ENCODE results near the gene ACOT12. TPM values are rescaled to one million over a fixed set of nuclear protein-coding genes. Genes with fewer than 3 reads are reported as not detected.
"Not testable (repeated sequence)": the region's sequence is repeated elsewhere in the genome, so short reads cannot be mapped to it uniquely, and the experiment has no call there.

ACOT12 gene
- total RNA-seq, 2 experiments from 2014 or later, result not detected

DNA sequence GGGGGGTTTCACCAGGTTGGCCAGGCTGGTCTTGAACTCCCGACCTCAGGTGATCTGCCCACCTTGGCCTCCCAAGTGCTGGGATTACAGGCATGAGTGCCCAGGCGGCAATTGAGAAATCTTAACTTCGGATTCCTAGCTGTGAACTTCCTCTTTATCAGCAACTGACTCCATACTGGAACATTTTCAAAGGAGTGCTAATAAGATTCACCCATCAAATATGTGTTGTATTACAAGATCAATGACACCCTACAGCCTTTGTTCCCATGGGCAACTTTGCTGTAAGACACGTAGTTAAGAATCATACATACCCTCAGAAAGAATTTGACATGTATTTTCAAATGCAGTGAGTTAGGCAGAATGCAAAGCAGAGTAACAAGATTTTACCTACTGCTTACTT is 23.1 kb upstream of the ACOT12 start:
- CTCF ChIA-PET, result no interaction called here
- H3K27ac Mint-ChIP-seq, result no peak overlapping the region

DNA sequence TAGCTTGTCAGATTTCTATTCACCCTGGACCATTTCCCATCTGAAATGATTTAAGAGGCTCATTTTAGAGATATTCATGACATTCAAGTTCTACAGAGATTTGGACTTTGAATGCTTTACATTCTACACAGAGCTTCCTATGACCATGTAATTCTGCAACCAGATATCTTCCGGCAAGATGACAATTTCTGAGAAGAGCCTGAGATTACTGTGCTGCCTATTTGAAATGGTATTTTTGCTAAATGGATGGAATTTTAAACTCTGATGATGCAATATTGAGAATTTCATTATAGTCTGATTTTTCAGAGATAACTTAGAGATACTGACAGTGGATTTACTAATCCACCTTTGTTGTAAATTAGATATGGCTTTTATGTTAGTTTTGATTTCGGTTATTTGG is 16.0 kb upstream of the ACOT12 start:
- Mint-ChIP-seq H3K27me3 (peaks cover 2% of the 10 kb centered on the region), H3K27ac (peak overlapping the region; percentile 28), H3K4me3 (no peak overlapping the region), H3K36me3 (peaks cover 2% of the 10 kb centered on the region), H3K4me1 (peaks cover 12% of the 10 kb centered on the region), H3K9me3 (ENCODE audit: low read depth) (no peaks in the 10 kb centered on the region)
- CTCF ChIA-PET, result interaction anchor here (0.7 kb wide), 1 partner anchor 16 kb away, joined by 3 read pairs; no protein-coding TSS in a partner anchor
- DNase-seq, result no peak
- no peak for ATAC-seq

More for the DNA sequence above, 23.1 kb upstream of the ACOT12 start:
- Mint-ChIP-seq H3K4me1 (peaks cover 26% of the 10 kb centered on the region), H3K9me3 (ENCODE audit: low read depth) (no peaks in the 10 kb centered on the region), H3K36me3 (peaks cover 4% of the 10 kb centered on the region), H3K4me3 (no peak overlapping the region), H3K27me3 (no peaks in the 10 kb centered on the region)
- ATAC-seq (no peak), DNase-seq (no peak)

DNA sequence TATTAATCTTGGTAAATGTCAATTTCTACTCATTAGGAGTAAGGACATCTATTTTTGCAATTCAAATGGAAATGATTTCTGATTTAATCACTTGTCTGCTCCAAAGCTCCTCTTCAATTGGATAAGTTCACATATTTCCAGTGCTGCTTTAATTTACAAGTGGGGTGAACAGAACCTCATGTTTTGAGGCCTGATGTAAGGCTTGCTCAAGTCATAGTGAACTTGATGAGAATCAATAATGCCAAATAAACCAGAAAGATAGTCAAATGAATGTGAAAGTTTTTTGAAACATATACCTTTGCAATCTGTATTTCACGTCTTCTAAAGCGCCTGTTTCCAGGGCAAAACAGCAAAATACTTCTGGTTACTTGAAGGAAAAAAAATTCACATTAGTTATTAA is 15.4 kb upstream of the ACOT12 start:
- Mint-ChIP-seq H3K27me3 (peaks cover 2% of the 10 kb centered on the region), H3K27ac (no peak overlapping the region), H3K4me3 (no peak overlapping the region), H3K9me3 (ENCODE audit: low read depth) (no peaks in the 10 kb centered on the region), H3K4me1 (peaks cover 12% of the 10 kb centered on the region), H3K36me3 (peaks cover 2% of the 10 kb centered on the region)
- ATAC-seq (no peak), DNase-seq (no peak)
- CTCF ChIA-PET, result no interaction called here

DNA sequence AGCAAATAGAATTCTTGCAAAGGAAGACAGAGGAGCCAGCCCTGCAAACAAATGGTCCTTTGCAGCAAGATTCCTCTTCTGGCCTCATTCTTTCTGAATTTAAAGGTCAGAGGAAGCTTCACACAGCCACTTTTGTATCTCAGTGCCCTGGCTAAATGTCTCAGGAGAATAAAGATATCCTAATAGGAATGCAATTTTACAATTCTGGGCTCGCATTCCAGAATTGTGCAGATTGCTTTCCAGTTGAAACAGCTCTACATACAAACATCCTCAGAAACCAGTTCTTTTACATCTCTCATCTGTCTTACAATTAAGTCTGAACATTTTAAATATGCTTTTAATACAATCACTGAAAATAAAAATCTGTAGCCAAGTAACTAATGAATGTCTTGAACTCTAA is 14.6 kb upstream of the ACOT12 start:
- Mint-ChIP-seq H3K27me3 (peaks cover 4% of the 10 kb centered on the region), H3K4me1 (peaks cover 12% of the 10 kb centered on the region), H3K9me3 (ENCODE audit: low read depth) (no peaks in the 10 kb centered on the region), H3K4me3 (no peak overlapping the region), H3K27ac (no peak overlapping the region), H3K36me3 (peaks cover 2% of the 10 kb centered on the region)
- no peak for DNase-seq
- CTCF ChIA-PET, result no interaction called here
- ATAC-seq, result no peak

DNA sequence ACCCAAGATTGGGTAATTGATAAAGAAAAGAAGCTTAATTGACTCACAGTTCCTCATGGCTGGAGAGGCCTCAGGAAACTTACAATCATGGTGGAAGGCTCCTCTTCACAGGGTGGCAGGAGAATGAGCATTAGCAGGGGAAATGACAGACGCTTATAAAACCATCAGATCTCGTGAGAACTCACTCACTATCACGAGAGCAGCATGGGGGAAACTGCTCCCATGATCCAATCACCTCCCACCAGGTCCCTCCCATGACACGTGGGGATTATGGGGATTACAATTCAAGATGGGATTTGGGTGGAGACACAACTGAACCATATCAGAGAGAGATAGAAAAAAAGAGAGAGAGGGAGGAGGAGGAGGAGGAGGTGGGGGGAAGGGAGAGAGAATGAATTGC is 13.9 kb upstream of the ACOT12 start:
- ATAC-seq; H3K36me3 Mint-ChIP-seq; H3K27me3 Mint-ChIP-seq; H3K4me3 Mint-ChIP-seq; CTCF ChIA-PET; H3K27ac Mint-ChIP-seq; DNase-seq; H3K9me3 Mint-ChIP-seq (ENCODE audit: low read depth): not testable (repeated sequence)
- peaks cover 12% of the 10 kb centered on the region for H3K4me1 Mint-ChIP-seq

DNA sequence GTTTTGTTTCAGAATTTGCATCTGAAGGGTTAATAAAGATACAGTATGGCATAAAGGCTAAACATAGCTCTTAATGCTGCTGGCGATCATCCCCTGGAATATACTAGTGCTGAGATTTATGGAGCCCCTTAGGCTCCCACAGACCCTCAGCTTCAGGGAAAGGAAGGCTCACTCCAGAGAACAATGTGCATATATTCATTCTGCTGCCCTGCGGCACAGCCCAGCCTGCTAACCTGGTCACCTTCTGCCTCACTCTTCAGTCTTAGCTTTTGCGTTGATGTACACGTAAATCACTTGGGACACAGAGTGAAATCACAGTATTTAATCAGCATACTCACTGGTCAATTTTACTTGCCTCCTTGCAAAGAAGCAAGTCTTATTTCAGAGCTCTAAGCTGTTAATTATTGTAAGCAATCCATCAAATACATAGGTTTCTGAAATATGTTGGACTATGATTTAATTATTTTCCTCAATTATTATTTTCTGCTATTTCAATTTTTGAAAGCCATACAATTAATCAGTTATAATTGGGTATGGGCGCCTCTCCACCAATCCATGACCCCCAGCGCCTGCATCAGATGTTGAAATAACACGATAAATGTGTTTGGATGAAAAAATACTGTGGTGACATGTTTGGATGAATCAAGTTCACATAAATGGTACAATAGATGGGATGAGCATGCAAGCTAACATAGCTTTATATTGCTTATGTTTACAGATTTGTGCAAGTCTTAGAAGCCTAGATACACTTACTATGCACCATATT is 11.4 kb upstream of the ACOT12 start:
- peaks cover 10% of the 10 kb centered on the region for H3K4me1 Mint-ChIP-seq
- ATAC-seq, result no peak
- H3K9me3 Mint-ChIP-seq (ENCODE audit: low read depth), result no peaks in the 10 kb centered on the region
- H3K4me3 Mint-ChIP-seq, result no peak overlapping the region
- no peaks in the 10 kb centered on the region for H3K36me3 Mint-ChIP-seq
- no peak overlapping the region for H3K27ac Mint-ChIP-seq
- CTCF ChIA-PET, result no interaction called here
- peaks cover 21% of the 10 kb centered on the region for H3K27me3 Mint-ChIP-seq
- DNase-seq, result no peak

DNA sequence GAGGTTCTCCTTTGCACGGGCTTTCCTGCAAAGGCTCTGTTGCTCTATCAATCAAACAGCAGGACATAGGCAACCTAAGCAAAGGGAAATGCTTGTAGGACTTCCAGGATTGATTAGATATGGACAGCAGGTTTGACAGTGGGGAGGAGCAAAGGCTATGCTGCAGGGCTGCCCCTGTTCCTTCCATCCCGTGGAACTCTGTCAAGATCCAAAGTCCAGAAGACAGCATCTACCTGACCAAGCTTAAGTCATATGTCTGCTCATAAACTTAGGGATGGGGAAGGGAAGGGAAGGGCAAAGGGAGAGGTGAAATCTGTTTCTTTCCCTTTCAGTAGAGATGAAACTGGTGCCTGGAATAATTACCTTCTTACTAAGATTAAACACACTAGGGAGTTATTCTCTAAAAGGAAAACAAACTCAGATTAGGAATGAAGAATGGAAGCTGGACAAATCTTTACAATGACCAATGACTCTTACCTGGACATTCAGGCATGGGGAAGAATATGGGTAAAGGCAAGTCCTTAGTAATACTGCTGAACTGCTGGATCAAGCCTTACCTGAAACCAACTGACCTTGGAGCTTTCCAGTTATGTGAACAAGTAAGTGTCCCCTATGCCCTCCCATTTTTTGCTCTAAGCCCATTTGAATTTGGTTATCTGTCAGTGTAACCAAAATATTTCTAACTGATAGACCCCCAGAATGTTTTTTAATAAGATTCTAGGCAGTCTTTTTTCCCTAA is 8.4 kb upstream of the ACOT12 start:
- CTCF ChIA-PET, result no interaction called here
- ATAC-seq (no peak), DNase-seq (no peak)
- Mint-ChIP-seq H3K9me3 (ENCODE audit: low read depth) (no peaks in the 10 kb centered on the region), H3K36me3 (no peaks in the 10 kb centered on the region), H3K4me3 (no peak overlapping the region), H3K4me1 (no peaks in the 10 kb centered on the region), H3K27me3 (peaks cover 39% of the 10 kb centered on the region), H3K27ac (no peak overlapping the region)

DNA sequence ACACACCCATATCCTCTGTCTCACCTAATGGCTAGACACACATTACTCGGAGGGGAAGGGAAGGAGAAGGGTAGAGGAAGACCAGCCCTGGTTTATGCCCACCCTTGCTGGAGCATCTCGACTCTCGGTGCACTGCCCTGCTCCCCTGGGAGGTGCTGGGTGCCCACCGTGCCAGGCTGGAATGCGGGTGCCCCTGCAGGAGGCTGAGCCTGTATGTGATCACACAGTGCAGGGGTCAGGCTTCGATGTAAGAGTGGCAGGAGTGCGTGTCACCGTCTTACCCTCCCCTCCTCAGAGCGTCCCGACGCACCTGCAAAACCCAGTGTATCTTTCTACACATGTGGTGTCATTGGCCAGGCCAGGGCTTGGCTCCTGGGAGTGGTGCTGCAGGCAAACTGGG is 7.3 kb upstream of the ACOT12 start:
- no peaks in the 10 kb centered on the region for H3K4me1 Mint-ChIP-seq
- DNase-seq, result no peak
- CTCF ChIA-PET, result no interaction called here

DNA sequence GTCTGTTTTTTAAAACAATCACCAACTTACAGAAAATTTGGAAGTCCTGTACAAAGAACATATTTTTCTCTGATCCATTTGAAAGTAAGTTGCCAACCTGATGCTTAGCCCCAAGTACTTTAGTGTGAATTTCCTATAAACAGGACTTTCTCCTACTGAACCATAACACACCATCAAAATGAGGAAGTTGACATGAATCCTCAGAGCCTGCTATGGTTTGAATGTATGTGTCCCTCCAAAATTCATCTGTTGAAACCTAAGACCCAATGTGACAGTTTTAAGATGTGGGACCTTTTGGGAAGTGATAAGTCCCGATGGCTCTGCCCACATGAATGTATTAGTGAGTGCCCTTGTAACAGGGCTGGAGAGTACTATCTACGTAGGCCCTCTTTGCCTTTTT is 6.4 kb upstream of the ACOT12 start:
- Mint-ChIP-seq H3K36me3 (peaks cover under 1% of the 10 kb centered on the region), H3K27me3 (peaks cover 54% of the 10 kb centered on the region), H3K27ac (no peak overlapping the region), H3K4me3 (no peak overlapping the region), H3K4me1 (no peaks in the 10 kb centered on the region), H3K9me3 (ENCODE audit: low read depth) (peaks cover 1% of the 10 kb centered on the region)
- CTCF ChIA-PET, result no interaction called here
- DNase-seq (no peak), ATAC-seq (no peak)

More for the DNA sequence above, 7.3 kb upstream of the ACOT12 start:
- Mint-ChIP-seq H3K4me3 (no peak overlapping the region), H3K9me3 (ENCODE audit: low read depth) (no peaks in the 10 kb centered on the region), H3K27ac (no peak overlapping the region), H3K36me3 (no peaks in the 10 kb centered on the region), H3K27me3 (peaks cover 47% of the 10 kb centered on the region)
- ATAC-seq, result no peak

DNA sequence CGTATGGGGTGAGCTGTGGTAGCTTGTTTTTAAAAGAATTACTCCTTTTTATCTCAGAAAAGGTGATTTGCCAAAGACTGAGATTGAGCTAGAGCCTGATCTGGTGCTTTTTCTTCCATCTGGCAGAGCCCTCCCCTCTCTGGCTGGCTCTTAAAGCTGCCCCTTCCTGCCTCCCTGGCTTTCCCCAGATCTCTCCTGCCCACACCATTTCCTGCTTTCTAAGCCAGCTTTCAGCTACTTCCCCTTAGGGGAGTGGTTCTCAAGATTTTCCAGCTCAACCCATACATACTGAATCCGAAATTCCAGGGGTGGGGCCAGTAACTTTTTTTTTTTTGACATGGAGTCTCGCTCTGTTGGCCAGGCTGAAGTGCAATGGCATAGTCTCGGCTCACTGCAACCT is 4.8 kb upstream of the ACOT12 start:
- DNase-seq (no peak), ATAC-seq (no peak)
- CTCF ChIA-PET, result interaction anchor here (0.8 kb wide), 1 partner anchor 298 kb away, joined by 3 read pairs; no protein-coding TSS in a partner anchor
- H3K4me3 Mint-ChIP-seq, result no peak overlapping the region
- no peak overlapping the region for H3K27ac Mint-ChIP-seq
- peaks cover 1% of the 10 kb centered on the region for H3K9me3 Mint-ChIP-seq (ENCODE audit: low read depth)
- H3K4me1 Mint-ChIP-seq, result no peaks in the 10 kb centered on the region
- H3K27me3 Mint-ChIP-seq, result peaks cover 62% of the 10 kb centered on the region
- peaks cover 1% of the 10 kb centered on the region for H3K36me3 Mint-ChIP-seq

DNA sequence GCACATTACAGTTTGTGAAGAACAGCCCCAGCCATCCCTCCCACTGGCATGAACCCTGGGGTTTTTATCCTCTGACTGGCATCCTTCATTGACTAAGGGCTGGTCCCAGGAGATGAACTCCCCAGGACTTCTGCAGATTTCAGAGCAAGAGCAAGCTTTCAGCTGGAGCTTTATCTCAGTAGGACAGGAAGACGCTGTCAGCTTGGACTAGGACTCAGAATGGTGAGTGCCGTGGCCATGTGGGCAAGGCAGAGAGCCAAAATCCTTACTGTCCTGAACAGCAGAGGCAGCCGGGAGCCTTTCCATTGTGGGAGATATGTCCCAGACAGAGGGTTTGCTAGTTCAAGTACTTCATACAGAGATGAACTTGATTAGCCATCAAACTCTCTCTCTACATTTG is 3.2 kb upstream of the ACOT12 start:
- ATAC-seq (no peak), DNase-seq (no peak)
- CTCF ChIA-PET, result no interaction called here
- H3K4me1 Mint-ChIP-seq, result peaks cover 3% of the 10 kb centered on the region
- H3K27me3 Mint-ChIP-seq, result peaks cover 71% of the 10 kb centered on the region
- no peak overlapping the region for H3K27ac Mint-ChIP-seq
- peaks cover 1% of the 10 kb centered on the region for H3K9me3 Mint-ChIP-seq (ENCODE audit: low read depth)
- peaks cover 1% of the 10 kb centered on the region for H3K36me3 Mint-ChIP-seq
- H3K4me3 Mint-ChIP-seq, result no peak overlapping the region

DNA sequence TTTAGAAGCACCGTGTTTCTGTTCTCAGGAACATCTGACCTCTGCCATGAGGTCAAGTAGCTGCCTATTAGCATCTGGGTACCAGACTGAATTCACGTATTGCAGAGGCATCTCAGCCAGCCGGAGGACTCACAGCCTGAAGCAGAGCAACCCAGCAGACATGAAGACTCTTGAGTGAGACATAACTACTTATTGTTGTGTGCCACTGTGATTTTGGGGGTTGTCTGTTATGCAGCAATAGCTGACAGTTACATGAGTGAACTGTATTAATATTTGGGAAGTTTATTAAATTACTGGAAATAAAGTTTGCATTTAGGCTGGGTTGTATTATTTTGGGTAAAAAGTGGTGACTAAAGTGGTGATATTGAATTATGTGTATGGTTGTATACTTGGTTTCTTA is 1.3 kb upstream of the ACOT12 start:
- Mint-ChIP-seq H3K4me3 (no peak overlapping the region), H3K27me3 (peaks cover 74% of the 10 kb centered on the region), H3K36me3 (peaks cover 1% of the 10 kb centered on the region), H3K4me1 (peaks cover 3% of the 10 kb centered on the region), H3K9me3 (ENCODE audit: low read depth) (peaks cover 1% of the 10 kb centered on the region), H3K27ac (no peak overlapping the region)
- CTCF ChIA-PET, result interaction anchor here (1.0 to 1.2 kb wide), 2 partner anchors 26 to 93 kb away, joined by 3 to 4 read pairs; no protein-coding TSS in a partner anchor
- DNase-seq, result no peak
- no peak for ATAC-seq

DNA sequence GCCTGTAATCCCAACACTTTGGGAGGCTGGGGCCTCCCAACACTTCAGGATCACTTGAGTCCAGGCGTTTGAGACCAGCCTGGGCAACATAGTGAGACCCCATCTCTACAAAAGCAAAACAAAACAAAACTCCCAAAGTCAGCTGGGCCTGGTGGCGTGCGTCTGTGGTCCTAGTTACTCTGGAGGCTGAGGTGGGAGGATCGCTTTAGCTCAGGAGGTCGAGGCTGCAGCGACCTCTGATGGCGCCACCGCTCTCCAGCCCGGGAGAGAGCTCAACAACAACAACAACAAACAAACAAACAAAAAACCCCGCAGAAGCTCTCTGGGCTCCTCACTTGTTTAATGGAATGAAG is 528 bp downstream of the ACOT12 start:
- no peak overlapping the region for H3K27ac Mint-ChIP-seq
- H3K4me1 Mint-ChIP-seq, result peaks cover 3% of the 10 kb centered on the region
- no peak for DNase-seq
- H3K4me3 Mint-ChIP-seq, result peak overlapping the region; percentile 42
- no peak for ATAC-seq
- peaks cover 3% of the 10 kb centered on the region for H3K36me3 Mint-ChIP-seq
- CTCF ChIA-PET, result interaction anchor here (0.7 to 1.2 kb wide), 2 partner anchors 8 to 94 kb away, joined by 3 read pairs; no protein-coding TSS in a partner anchor
- H3K27me3 Mint-ChIP-seq, result peaks cover 64% of the 10 kb centered on the region
- H3K9me3 Mint-ChIP-seq (ENCODE audit: low read depth), result peaks cover 1% of the 10 kb centered on the region

DNA sequence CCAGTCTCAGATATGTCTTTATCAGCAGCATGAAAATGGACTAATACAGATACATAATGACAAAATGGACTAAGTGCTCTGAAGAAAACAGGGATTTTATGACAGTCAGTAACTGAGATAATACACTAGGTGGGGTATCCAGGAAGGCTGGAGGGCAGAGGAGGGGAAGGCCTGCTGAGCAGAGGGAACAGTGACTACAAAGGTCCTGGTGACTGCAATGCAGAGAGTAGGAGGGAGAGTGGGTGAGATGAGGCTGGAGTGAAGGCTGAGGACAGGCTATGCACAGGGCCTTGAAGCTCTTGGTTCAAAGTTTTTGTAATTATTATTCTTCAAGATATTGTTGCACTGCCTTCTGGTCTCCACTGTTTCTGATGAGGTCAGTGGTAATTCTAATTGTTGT is 4.9 kb downstream of the ACOT12 start:
- Mint-ChIP-seq H3K36me3 (peaks cover 2% of the 10 kb centered on the region), H3K4me3 (no peak overlapping the region), H3K4me1 (peaks cover 3% of the 10 kb centered on the region), H3K27me3 (peaks cover 35% of the 10 kb centered on the region), H3K9me3 (ENCODE audit: low read depth) (no peaks in the 10 kb centered on the region), H3K27ac (no peak overlapping the region)
- no peak for DNase-seq
- ATAC-seq, result no peak
- CTCF ChIA-PET, result no interaction called here
